Upper lobe of left lung (tissue), 6 donors: Measurements from ENCODE around the gene SYNE2. TPM values are rescaled to one million over a fixed set of nuclear protein-coding genes. Genes with fewer than 3 reads are reported as not detected.

Experiments
- ATAC-seq, 2 donors: fragments of 200-7000 bp; cut with Tn5 transposase; one replicate each; pipeline ENCODE4 v1.9.1; 2022; ENCODE audit warnings: mild to moderate bottlenecking in 2 of 2, moderate library complexity in 2 of 2; ENCODE audit not compliant: low FRiP score in 2 of 2
- DNase-seq, 2 donors: peaks; one replicate each; pipeline ENCODE4 v3.0.0-alpha.2; 2019 to 2020
- H3K27ac ChIP-seq, 4 donors: fragments of 200-600 bp; sonication (generic); one replicate each; pipeline ENCODE4 v1.5.1; 2016 to 2019
- H3K27me3 ChIP-seq, 4 donors: fragments of 200-600 bp; sonication (generic); one replicate each; pipeline ENCODE4 v1.5.1; 2017 to 2019
- H3K36me3 ChIP-seq, 4 donors: fragments of 200-600 bp; sonication (generic); one replicate each; pipeline ENCODE4 v1.5.1; 2016 to 2019
- H3K4me1 ChIP-seq, 4 donors: fragments of 200-600 bp; sonication (generic); one replicate each; pipeline ENCODE4 v1.5.1; 2018 to 2019
- H3K4me3 ChIP-seq, 4 donors: fragments of 200-600 bp; sonication (generic); one replicate each; pipeline ENCODE4 v1.5.1; 2017 to 2019; ENCODE audit warnings: mild to moderate bottlenecking in 2 of 4, moderate library complexity in 1 of 4
- H3K9me3 ChIP-seq, 4 donors: fragments of 200-600 bp; sonication (generic); one replicate each; pipeline ENCODE4 v1.5.1; 2018 to 2019
- CTCF ChIP-seq, 6 experiments: fragments of 450-650 bp in 4 of 6; fragments of 200-600 bp in 2 of 6; sonication (generic) in 2 of 6; IDR thresholded peaks; one replicate each; pipeline ENCODE4 v1.5.1; 2016 to 2019; ENCODE audit warnings: antibody characterized with exemption in 6 of 6
- EP300 ChIP-seq, 4 donors: sonication (generic); formaldehyde crosslinking; IDR thresholded peaks; one replicate each; pipeline ENCODE4 v1.5.1; 2017; ENCODE audit warnings: antibody characterized with exemption in 4 of 4, control low read depth in 2 of 4
- POLR2A ChIP-seq, 4 donors: fragments of 450-650 bp; IDR thresholded peaks; one replicate each; pipeline ENCODE4 v1.5.1; 2016 to 2017; ENCODE audit warnings: antibody characterized with exemption in 4 of 4, mild to moderate bottlenecking in 2 of 4
- POLR2AphosphoS5 ChIP-seq, 2 donors: sonication (generic); formaldehyde crosslinking; IDR thresholded peaks; one replicate each; pipeline ENCODE4 v1.5.1; 2017; ENCODE audit warnings: antibody characterized with exemption in 2 of 2
- WGBS, 2 donors: methylation state at CpG; one replicate each; pipeline ENCODE4 v1.1.5; 2017 to 2018; 5-methylcytosine and 5-hydroxymethylcytosine counted together
- total RNA-seq, 6 donors: library from RNA; depleted of rRNA in 4 of 6; stranded (reverse); fragments of >200 nt in 4 of 6; gene quantifications; one replicate each; pipeline versions ENCODE4 v1.1.0 to v1.2.1, GENCODE V29; 2016 to 2021
- donor health status: DM: no; HTN: no; CAD: no; lungs with moderate emphysema.
- donor health status: DM: no; HTN: yes; CAD: no; lungs with severe emphysema.

The SYNE2 gene
- total RNA-seq, 6 donors from 2014 or later = 75.8 to 439 (median 234) TPM

GRCh38 chr14:63901434-63902085, 48.8 kb downstream of the SYNE2 start:
- ATAC-seq (peak in 1 of 2 donors; percentile 65), DNase-seq (no peak)
- Histone ChIP-seq H3K36me3 (no peaks in the 10 kb centered on the region), H3K4me1 (peaks cover 17 to 41% (median 38%) of the 10 kb centered on the region in 4 donors), H3K27me3 (no peaks in the 10 kb centered on the region), H3K4me3 (no peak overlapping the region), H3K9me3 (no peaks in the 10 kb centered on the region), H3K27ac (no peak overlapping the region)
- 72 to 85% methylated on average over 5 of the region's 5 CpGs for WGBS, 2 donors
- TF ChIP-seq EP300 (IDR thresholded peaks at IDR 0.05) = no peak
- TF ChIP-seq POLR2AphosphoS5 (IDR thresholded peaks at IDR 0.05) = no peak
- TF ChIP-seq CTCF (IDR thresholded peaks at IDR 0.05) = no peak
- TF ChIP-seq POLR2A (IDR thresholded peaks at IDR 0.05) = no peak

GRCh38 chr14:63902375-63902976, 49.7 kb downstream of the SYNE2 start:
- TF ChIP-seq EP300 (IDR thresholded peaks at IDR 0.05) = no peak
- TF ChIP-seq POLR2AphosphoS5 (IDR thresholded peaks at IDR 0.05) = no peak
- TF ChIP-seq CTCF (IDR thresholded peaks at IDR 0.05) = no peak
- H3K27me3 ChIP-seq = no peaks in the 10 kb centered on the region
- ATAC-seq = no peak
- 71 to 73% methylated on average over 6 to 7 of the region's 7 CpGs for WGBS, 2 donors
- peak overlapping the region in 2 of 4 donors; percentile 39 to 46 for H3K27ac ChIP-seq
- no peak for DNase-seq
- H3K36me3 ChIP-seq = no peaks in the 10 kb centered on the region
- H3K4me1 ChIP-seq = peaks cover 11 to 33% (median 29%) of the 10 kb centered on the region in 4 donors
- H3K4me3 ChIP-seq = peak overlapping the region in 1 of 4 donors; percentile 11
- H3K9me3 ChIP-seq = no peaks in the 10 kb centered on the region

- ATAC-seq (no peak), DNase-seq (no peak)
- Histone ChIP-seq H3K36me3 (no peaks in the 10 kb centered on the region), H3K27ac (no peak overlapping the region), H3K9me3 (no peaks in the 10 kb centered on the region), H3K4me3 (no peak overlapping the region), H3K4me1 (peaks cover 20 to 38% (median 30%) of the 10 kb centered on the region in 4 donors), H3K27me3 (no peaks in the 10 kb centered on the region)
- TF ChIP-seq EP300 (IDR thresholded peaks at IDR 0.05) = no peak
- no peak for TF ChIP-seq POLR2A (IDR thresholded peaks at IDR 0.05)
- TF ChIP-seq POLR2AphosphoS5 (IDR thresholded peaks at IDR 0.05) = no peak
- TF ChIP-seq CTCF (IDR thresholded peaks at IDR 0.05) = no peak
- 74 to 87% methylated on average over 2 of the region's 2 CpGs for WGBS, 2 donors
Measured at GRCh38 chr14:63904724-63905123, 51.9 kb downstream of the SYNE2 start.

GRCh38 chr14:63905370-63905769, 52.6 kb downstream of the SYNE2 start:
- no peaks in the 10 kb centered on the region for H3K36me3 ChIP-seq
- ATAC-seq (no peak), DNase-seq (no peak)
- TF ChIP-seq POLR2A (IDR thresholded peaks at IDR 0.05) (no peak), POLR2AphosphoS5 (IDR thresholded peaks at IDR 0.05) (no peak), EP300 (IDR thresholded peaks at IDR 0.05) (no peak), CTCF (IDR thresholded peaks at IDR 0.05) (no peak)
- H3K27me3 ChIP-seq = no peaks in the 10 kb centered on the region
- H3K9me3 ChIP-seq = no peaks in the 10 kb centered on the region
- peaks cover 17 to 33% (median 24%) of the 10 kb centered on the region in 4 donors for H3K4me1 ChIP-seq
- 66 to 79% methylated on average over 2 of the region's 2 CpGs for WGBS, 2 donors
- H3K4me3 ChIP-seq = no peak overlapping the region
- peak overlapping the region in 1 of 4 donors; percentile 35 for H3K27ac ChIP-seq
